OCI-LY1 (cell line): ENCODE results near the gene RUBCN.

Experiments used
- H2AFZ ChIP-seq: fragments of 200-600 bp; sonication (generic), shearing (Covaris generic); 2 replicates; pipeline ENCODE4 v1.6.0; 2014; ENCODE audit warnings: antibody characterized with exemption, mild to moderate bottlenecking, low read length
- H3F3A ChIP-seq: fragments of 200-600 bp; sonication (generic), shearing (Covaris generic); 2 replicates; pipeline ENCODE4 v1.6.0; 2014; ENCODE audit warnings: mild to moderate bottlenecking, antibody characterized with exemption, low read length, moderate library complexity; ENCODE audit not compliant: insufficient read depth
- H3K27ac ChIP-seq: fragments of 200-600 bp; sonication (generic); 2 replicates; pipeline ENCODE4 v1.5.1; 2014; ENCODE audit warnings: low read length, mixed run types, mild to moderate bottlenecking, low read depth; ENCODE audit not compliant: poor library complexity, severe bottlenecking
- H3K27me3 ChIP-seq: fragments of 200-600 bp; sonication (generic); 2 replicates; pipeline ENCODE4 v1.6.0; 2014; ENCODE audit warnings: antibody characterized with exemption, mild to moderate bottlenecking, low read length, moderate library complexity; ENCODE audit not compliant: insufficient read depth
- H3K36me3 ChIP-seq: fragments of 200-600 bp; sonication (generic); 2 replicates; pipeline ENCODE4 v1.6.1; 2014; ENCODE audit warnings: mild to moderate bottlenecking, antibody characterized with exemption, low read length, moderate library complexity, mixed read lengths; ENCODE audit not compliant: insufficient read depth
- H3K4me1 ChIP-seq: fragments of 200-600 bp; sonication (generic); 2 replicates; pipeline ENCODE4 v1.5.1; 2014; ENCODE audit warnings: mild to moderate bottlenecking, low read length, moderate library complexity; ENCODE audit not compliant: insufficient read depth, severe bottlenecking
- H3K4me2 ChIP-seq: fragments of 200-600 bp; sonication (generic), shearing (Covaris generic); 2 replicates; pipeline ENCODE4 v1.6.1; 2014; ENCODE audit warnings: low read length
- H3K4me3 ChIP-seq: fragments of 200-600 bp; sonication (generic); 2 replicates; pipeline ENCODE4 v1.5.1; 2014; ENCODE audit warnings: low read length, low read depth, mild to moderate bottlenecking, mixed read lengths; ENCODE audit not compliant: poor library complexity, severe bottlenecking
- H3K79me2 ChIP-seq: fragments of 200-600 bp; shearing (Covaris generic); 2 replicates; pipeline ENCODE4 v1.6.1; 2016; ENCODE audit warnings: mixed run types, low read length, mixed read lengths; ENCODE audit not compliant: insufficient read depth
- H3K9ac ChIP-seq: fragments of 200-600 bp; sonication (generic), shearing (Covaris generic); 2 replicates; pipeline ENCODE4 v1.6.1; 2014; ENCODE audit warnings: mild to moderate bottlenecking, low read length, mixed read lengths
- H3K9me2 ChIP-seq: fragments of 200-600 bp; sonication (generic), shearing (Covaris generic); 2 replicates; pipeline ENCODE4 v1.6.1; 2014; ENCODE audit warnings: low read depth, mild to moderate bottlenecking, low read length, mixed read lengths
- H3K9me3 ChIP-seq: fragments of 200-600 bp; shearing (Covaris generic); 2 replicates; pipeline ENCODE4 v1.6.1; 2014; ENCODE audit warnings: low read length, mixed read lengths
- H4K20me1 ChIP-seq: fragments of 200-600 bp; sonication (generic), shearing (Covaris generic); 2 replicates; pipeline ENCODE4 v1.6.0; 2016; ENCODE audit warnings: mild to moderate bottlenecking, low read length; ENCODE audit not compliant: insufficient read depth
- EZH2 ChIP-seq: fragments of 200-600 bp; sonication (generic), shearing (Covaris generic); IDR thresholded peaks from 2 replicates; pipeline ENCODE4 v1.8.0; 2017; ENCODE audit warnings: borderline replicate concordance, mixed run types, mild to moderate bottlenecking, antibody characterized with exemption, low read length, moderate library complexity, mixed read lengths
- TF ChIP-seq, protein P1 (sequence below): fragments of 200-600 bp; sonication (generic), shearing (Covaris generic); IDR thresholded peaks from 2 replicates; pipeline ENCODE4 v1.5.1; 2017; ENCODE audit warnings: mild to moderate bottlenecking, antibody characterized with exemption, low read length, moderate library complexity, mixed read lengths

The RUBCN gene

DNA sequence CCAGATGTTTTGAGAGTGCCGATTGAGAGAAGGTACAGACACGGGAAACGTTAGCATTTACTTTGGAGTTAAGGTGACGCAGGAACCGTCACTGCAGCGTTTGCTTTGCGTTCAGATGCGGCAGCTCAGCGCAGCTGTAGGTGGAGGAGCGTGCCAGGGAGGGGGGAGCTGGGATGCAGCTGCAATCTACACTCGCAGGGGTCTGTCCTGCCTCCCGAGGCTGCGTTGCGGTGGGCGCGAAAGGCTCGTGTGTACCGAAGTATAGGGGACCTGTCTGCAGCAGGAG is 12.6 kb upstream of the RUBCN start:
- Histone ChIP-seq H3K27ac (peak overlapping the region; percentile 91), H3K4me1 (peaks cover 62% of the 10 kb centered on the region), H3K9ac (peak overlapping the region; percentile 92), H3K27me3 (no peaks in the 10 kb centered on the region), H3K4me2 (peak overlapping the region; percentile 88), H3K9me3 (peaks cover 2% of the 10 kb centered on the region), H3K36me3 (peaks cover 3% of the 10 kb centered on the region), H4K20me1 (no peaks in the 10 kb centered on the region), H3K79me2 (peaks cover 38% of the 10 kb centered on the region), H3K4me3 (peak overlapping the region; percentile 88), H3F3A (peaks cover 13% of the 10 kb centered on the region; the same call in 1 of the 2 replicates), H3K9me2 (no peaks in the 10 kb centered on the region), H2AFZ (peak overlapping the region; percentile 9; the same call in 1 of the 2 replicates)
- TF ChIP-seq, protein P1, sequence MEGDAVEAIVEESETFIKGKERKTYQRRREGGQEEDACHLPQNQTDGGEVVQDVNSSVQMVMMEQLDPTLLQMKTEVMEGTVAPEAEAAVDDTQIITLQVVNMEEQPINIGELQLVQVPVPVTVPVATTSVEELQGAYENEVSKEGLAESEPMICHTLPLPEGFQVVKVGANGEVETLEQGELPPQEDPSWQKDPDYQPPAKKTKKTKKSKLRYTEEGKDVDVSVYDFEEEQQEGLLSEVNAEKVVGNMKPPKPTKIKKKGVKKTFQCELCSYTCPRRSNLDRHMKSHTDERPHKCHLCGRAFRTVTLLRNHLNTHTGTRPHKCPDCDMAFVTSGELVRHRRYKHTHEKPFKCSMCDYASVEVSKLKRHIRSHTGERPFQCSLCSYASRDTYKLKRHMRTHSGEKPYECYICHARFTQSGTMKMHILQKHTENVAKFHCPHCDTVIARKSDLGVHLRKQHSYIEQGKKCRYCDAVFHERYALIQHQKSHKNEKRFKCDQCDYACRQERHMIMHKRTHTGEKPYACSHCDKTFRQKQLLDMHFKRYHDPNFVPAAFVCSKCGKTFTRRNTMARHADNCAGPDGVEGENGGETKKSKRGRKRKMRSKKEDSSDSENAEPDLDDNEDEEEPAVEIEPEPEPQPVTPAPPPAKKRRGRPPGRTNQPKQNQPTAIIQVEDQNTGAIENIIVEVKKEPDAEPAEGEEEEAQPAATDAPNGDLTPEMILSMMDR, result no peak
- no peak for TF ChIP-seq EZH2

DNA sequence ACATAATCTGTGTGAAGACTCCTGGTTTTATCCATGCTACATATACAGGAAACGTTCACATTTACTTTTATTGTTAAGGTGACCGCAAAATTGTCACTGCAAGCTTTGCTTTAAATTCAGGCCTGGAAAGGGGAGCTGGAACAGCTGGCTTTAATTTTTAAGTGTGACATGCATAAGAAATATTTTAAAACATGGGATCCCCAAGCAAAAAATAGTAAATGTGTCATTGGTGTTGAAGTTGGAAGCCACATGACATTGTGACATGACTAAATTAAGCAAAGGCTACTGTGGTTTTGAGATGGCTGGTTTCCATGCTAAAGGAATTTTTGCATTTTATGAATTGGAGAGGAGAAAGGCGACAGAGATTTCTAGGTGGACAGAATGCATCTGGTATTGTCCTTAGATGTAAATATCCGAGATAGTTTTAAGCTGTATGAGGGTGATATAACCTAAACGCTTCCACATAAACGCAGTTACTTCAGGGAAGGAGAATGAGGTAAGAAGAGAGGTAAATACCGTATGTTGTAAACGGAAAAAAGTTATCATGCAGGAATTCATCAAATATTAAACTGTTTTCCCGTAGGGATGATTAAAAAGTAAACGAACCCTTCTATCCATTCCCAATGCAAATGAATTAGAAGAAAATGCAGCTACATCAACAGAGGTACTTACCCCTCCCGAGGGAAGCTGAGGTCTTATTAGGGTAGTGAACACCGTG is 12.1 kb upstream of the RUBCN start:
- peaks cover 33% of the 10 kb centered on the region for H3K79me2 ChIP-seq
- H3K4me3 ChIP-seq, result peak overlapping the region; percentile 88
- H3K36me3 ChIP-seq, result peaks cover 6% of the 10 kb centered on the region
- peaks cover 57% of the 10 kb centered on the region for H3K4me1 ChIP-seq
- peaks cover 13% of the 10 kb centered on the region; the same call in 1 of the 2 replicates for H3F3A ChIP-seq
- H2AFZ ChIP-seq, result peak overlapping the region; percentile 9; the same call in 1 of the 2 replicates
- H3K27ac ChIP-seq, result peak overlapping the region; percentile 91
- TF ChIP-seq, protein P1, result no peak
- TF ChIP-seq EZH2, result no peak
- no peaks in the 10 kb centered on the region for H3K9me2 ChIP-seq
- peak overlapping the region; percentile 92 for H3K9ac ChIP-seq
- H4K20me1 ChIP-seq, result no peaks in the 10 kb centered on the region
- H3K9me3 ChIP-seq, result peaks cover 4% of the 10 kb centered on the region
- peak overlapping the region; percentile 88 for H3K4me2 ChIP-seq
- H3K27me3 ChIP-seq, result no peaks in the 10 kb centered on the region

- Histone ChIP-seq H3K9ac (no peak overlapping the region; the same call in 1 of the 2 replicates), H3K27ac (peak overlapping the region; percentile 65), H3K4me1 (peaks cover 41% of the 10 kb centered on the region), H3K4me3 (peak overlapping the region; percentile 9), H2AFZ (peak overlapping the region; percentile 29; the same call in 1 of the 2 replicates), H3K27me3 (no peaks in the 10 kb centered on the region), H4K20me1 (no peaks in the 10 kb centered on the region), H3K36me3 (peaks cover 6% of the 10 kb centered on the region), H3K9me3 (peaks cover 4% of the 10 kb centered on the region), H3K79me2 (peaks cover 13% of the 10 kb centered on the region), H3K4me2 (peak overlapping the region; percentile 38), H3F3A (peaks cover 13% of the 10 kb centered on the region; the same call in 1 of the 2 replicates), H3K9me2 (no peaks in the 10 kb centered on the region)
- TF ChIP-seq, protein P1, result no peak
- TF ChIP-seq EZH2, result no peak
Observed at GRCh38 chr3:197746801-197747237, 10.1 kb upstream of the RUBCN start.
